Smooth muscle cell (in vitro differentiated cells): Measurements from ENCODE around the gene PTPRR. TPM values are rescaled to one million over a fixed set of nuclear protein-coding genes. Genes with fewer than 3 reads are reported as not detected.

Source experiments
- DNase-seq: peaks from one replicate; lab custom pipeline; 2025; ENCODE audit not compliant: unreplicated experiment; lab: John Stamatoyannopoulos, UW
- H2AFZ ChIP-seq: fragments of 200-600 bp; sonication (generic); 2 replicates; pipeline ENCODE4 v1.6.0; 2016; ENCODE audit warnings: antibody characterized with exemption, low read depth, mild to moderate bottlenecking
- H3F3A ChIP-seq: fragments of 200-600 bp; sonication (generic); 2 replicates; pipeline ENCODE4 v1.6.0; 2017; ENCODE audit warnings: antibody characterized with exemption, low read depth
- H3K27ac ChIP-seq: fragments of 200-600 bp; sonication (generic); 2 replicates; pipeline ENCODE4 v1.5.1; 2016; ENCODE audit warnings: low read depth, mild to moderate bottlenecking
- H3K27me3 ChIP-seq: fragments of 200-600 bp; sonication (generic); 2 replicates; pipeline ENCODE4 v1.6.1; 2016; ENCODE audit warnings: low read depth, mild to moderate bottlenecking
- H3K36me3 ChIP-seq: fragments of 200-600 bp; sonication (generic); 2 replicates; pipeline ENCODE4 v1.5.1; 2016; ENCODE audit warnings: low read depth
- H3K4me1 ChIP-seq: fragments of 200-600 bp; sonication (generic); 2 replicates; pipeline ENCODE4 v1.5.1; 2016; ENCODE audit warnings: low read depth
- H3K4me2 ChIP-seq: fragments of 200-600 bp; sonication (generic); 2 replicates; pipeline ENCODE4 v1.6.0; 2016; ENCODE audit warnings: mild to moderate bottlenecking
- H3K4me3 ChIP-seq: fragments of 200-600 bp; sonication (generic); 2 replicates; pipeline ENCODE4 v1.5.1; 2016; ENCODE audit warnings: mild to moderate bottlenecking
- H3K79me2 ChIP-seq: fragments of 200-600 bp; sonication (generic); 2 replicates; pipeline ENCODE4 v1.6.0; 2016; ENCODE audit warnings: low read depth, mild to moderate bottlenecking
- H3K9ac ChIP-seq: fragments of 200-600 bp; sonication (generic); 2 replicates; pipeline ENCODE4 v1.6.0; 2016; ENCODE audit warnings: low read depth
- H3K9me3 ChIP-seq: fragments of 200-600 bp; sonication (generic); replicated peaks from 2 replicates; pipeline ENCODE4 v1.5.1; 2016; ENCODE audit warnings: low read depth
- H4K20me1 ChIP-seq: fragments of 200-600 bp; sonication (generic); 2 replicates; pipeline ENCODE4 v1.6.0; 2016; ENCODE audit warnings: low read depth
- WGBS: methylation state at CpG from one replicate; pipeline ENCODE4 v1.1.7; 2016; ENCODE audit warnings: low lambda C conversion rate; 5-methylcytosine and 5-hydroxymethylcytosine counted together
- polyA plus RNA-seq: library from polyadenylated mRNA; unstranded; fragments of >200 nt; fragmentation: Nextera tagmentation; extraction: Ambion mirVana; gene quantifications from 2 replicates; pipeline ENCODE4 v1.2.1, GENCODE V29; 2016
- total RNA-seq: library from RNA; depleted of rRNA; stranded (reverse); fragments of >200 nt; gene quantifications from 2 replicates; pipeline ENCODE4 v1.2.3, GENCODE V29; 2014
- TF ChIP-seq, protein P1 (sequence below): fragments of 200-600 bp; sonication (generic); IDR thresholded peaks from 2 replicates; pipeline ENCODE4 v1.5.1; 2017; ENCODE audit warnings: borderline replicate concordance, mild to moderate bottlenecking, antibody characterized with exemption; ENCODE audit not compliant: insufficient read depth, poor library complexity, severe bottlenecking

PTPRR gene
- total and polyA plus RNA-seq, 2 experiments from 2014 or later, result 2.8 to 17.8 TPM

DNA sequence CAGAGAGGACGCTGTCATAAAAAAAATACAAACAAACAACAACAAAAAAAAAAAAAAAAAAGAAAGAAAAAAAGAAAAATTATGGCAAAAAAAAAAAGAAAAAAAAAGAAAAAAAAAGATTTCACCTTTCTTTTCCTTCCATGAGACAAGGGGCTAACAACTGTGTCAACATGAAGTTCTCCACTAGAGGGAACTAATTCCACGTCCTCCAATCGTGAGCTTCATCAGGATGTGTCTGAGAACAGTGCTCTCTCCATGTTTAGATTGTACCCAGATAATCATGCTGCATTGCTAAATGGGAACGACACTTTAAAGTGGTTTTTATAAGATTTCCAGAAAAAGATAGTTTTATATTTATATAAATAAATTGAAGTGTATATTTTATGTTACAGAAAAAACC is 187.2 kb downstream of the PTPRR start:
- WGBS, result 4% methylated on average over 4 of the region's 4 CpGs
- H3K4me1 ChIP-seq, result no peaks in the 10 kb centered on the region
- H3K4me2 ChIP-seq, result no peak overlapping the region
- TF ChIP-seq, protein P1, sequence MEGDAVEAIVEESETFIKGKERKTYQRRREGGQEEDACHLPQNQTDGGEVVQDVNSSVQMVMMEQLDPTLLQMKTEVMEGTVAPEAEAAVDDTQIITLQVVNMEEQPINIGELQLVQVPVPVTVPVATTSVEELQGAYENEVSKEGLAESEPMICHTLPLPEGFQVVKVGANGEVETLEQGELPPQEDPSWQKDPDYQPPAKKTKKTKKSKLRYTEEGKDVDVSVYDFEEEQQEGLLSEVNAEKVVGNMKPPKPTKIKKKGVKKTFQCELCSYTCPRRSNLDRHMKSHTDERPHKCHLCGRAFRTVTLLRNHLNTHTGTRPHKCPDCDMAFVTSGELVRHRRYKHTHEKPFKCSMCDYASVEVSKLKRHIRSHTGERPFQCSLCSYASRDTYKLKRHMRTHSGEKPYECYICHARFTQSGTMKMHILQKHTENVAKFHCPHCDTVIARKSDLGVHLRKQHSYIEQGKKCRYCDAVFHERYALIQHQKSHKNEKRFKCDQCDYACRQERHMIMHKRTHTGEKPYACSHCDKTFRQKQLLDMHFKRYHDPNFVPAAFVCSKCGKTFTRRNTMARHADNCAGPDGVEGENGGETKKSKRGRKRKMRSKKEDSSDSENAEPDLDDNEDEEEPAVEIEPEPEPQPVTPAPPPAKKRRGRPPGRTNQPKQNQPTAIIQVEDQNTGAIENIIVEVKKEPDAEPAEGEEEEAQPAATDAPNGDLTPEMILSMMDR, result peak; percentile 71
- no peaks in the 10 kb centered on the region for H4K20me1 ChIP-seq
- H3K4me3 ChIP-seq, result no peak overlapping the region
- H3K79me2 ChIP-seq, result no peaks in the 10 kb centered on the region
- H2AFZ ChIP-seq, result no peak overlapping the region
- DNase-seq, result no peak
- no peaks in the 10 kb centered on the region for H3K9me3 ChIP-seq
- peaks cover 6% of the 10 kb centered on the region for H3K27me3 ChIP-seq
- H3K36me3 ChIP-seq, result no peaks in the 10 kb centered on the region
- H3F3A ChIP-seq, result no peaks in the 10 kb centered on the region
- no peak overlapping the region for H3K27ac ChIP-seq
- H3K9ac ChIP-seq, result no peak overlapping the region

DNA sequence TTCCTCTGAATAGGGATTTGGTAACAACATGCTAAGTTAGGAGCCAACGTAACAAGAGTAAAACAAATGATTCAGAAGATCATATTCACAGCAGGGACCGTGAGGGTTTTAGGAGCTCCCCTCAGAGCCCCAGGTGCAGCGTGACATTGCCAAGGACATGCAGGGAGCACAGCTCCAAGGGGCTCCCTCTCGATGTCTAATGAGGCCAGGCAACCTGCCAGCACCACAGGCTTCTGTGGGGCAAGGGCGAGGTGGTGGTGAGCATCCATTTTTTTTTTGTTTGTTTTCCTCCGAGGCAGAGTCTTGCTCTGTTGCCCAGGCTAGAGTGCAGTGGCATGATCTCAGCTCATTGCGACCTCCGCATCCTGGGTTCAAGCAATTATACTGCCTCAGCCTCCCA is 188.3 kb downstream of the PTPRR start:
- TF ChIP-seq, protein P1, result no peak
- no peaks in the 10 kb centered on the region for H3K4me1 ChIP-seq
- DNase-seq, result no peak

DNA sequence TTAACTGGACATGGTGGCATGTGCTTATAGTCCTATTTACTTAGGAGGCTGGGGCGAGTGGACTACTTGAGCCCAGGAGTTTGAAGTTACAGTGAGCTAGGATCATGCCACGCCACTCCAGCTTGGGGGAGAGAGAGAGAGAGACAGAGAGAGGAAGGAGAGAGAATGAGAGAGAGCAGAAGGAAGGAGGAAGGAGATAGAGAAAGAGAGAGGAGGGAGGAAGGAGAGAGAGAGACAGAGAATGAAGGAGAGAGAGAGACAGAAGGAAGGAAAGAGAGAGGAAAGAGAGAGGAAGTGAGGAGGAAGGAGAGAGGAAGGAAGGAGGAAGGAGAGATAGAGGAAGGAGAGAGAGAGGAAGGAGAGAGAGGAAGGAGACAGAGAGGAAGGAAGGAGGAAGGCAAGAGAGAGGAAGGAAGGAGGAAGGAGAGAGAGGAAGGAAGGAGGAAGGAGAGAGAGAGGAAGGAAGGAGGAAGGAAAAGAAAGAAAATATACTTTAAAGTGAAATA is 189.8 kb downstream of the PTPRR start:
- 82% methylated on average over 2 of the region's 2 CpGs for WGBS

More for the DNA sequence above, 188.3 kb downstream of the PTPRR start:
- Histone ChIP-seq H3K9me3 (no peaks in the 10 kb centered on the region), H3K79me2 (no peaks in the 10 kb centered on the region), H4K20me1 (no peaks in the 10 kb centered on the region), H3K9ac (no peak overlapping the region), H2AFZ (no peak overlapping the region), H3K36me3 (no peaks in the 10 kb centered on the region), H3K4me3 (no peak overlapping the region), H3K4me2 (no peak overlapping the region), H3K27ac (no peak overlapping the region), H3F3A (no peaks in the 10 kb centered on the region), H3K27me3 (peaks cover 6% of the 10 kb centered on the region)
- 88% methylated on average over 8 of the region's 8 CpGs for WGBS

More for the DNA sequence above, 189.8 kb downstream of the PTPRR start:
- H3K9ac ChIP-seq, result no peak overlapping the region
- H3K9me3 ChIP-seq, result no peaks in the 10 kb centered on the region
- no peak overlapping the region for H3K27ac ChIP-seq
- no peaks in the 10 kb centered on the region for H3F3A ChIP-seq
- peaks cover 6% of the 10 kb centered on the region for H3K27me3 ChIP-seq
- no peak overlapping the region for H2AFZ ChIP-seq
- no peak overlapping the region for H3K4me3 ChIP-seq
- H4K20me1 ChIP-seq, result no peaks in the 10 kb centered on the region
- no peak for DNase-seq
- H3K79me2 ChIP-seq, result no peaks in the 10 kb centered on the region
- TF ChIP-seq, protein P1, result no peak
- no peaks in the 10 kb centered on the region for H3K4me1 ChIP-seq
- H3K4me2 ChIP-seq, result no peak overlapping the region
- H3K36me3 ChIP-seq, result no peaks in the 10 kb centered on the region
